Lower leg skin (tissue), 4 donors: Measurements from ENCODE around the gene CTSW. TPM values are rescaled to one million over a fixed set of nuclear protein-coding genes. Genes with fewer than 3 reads are reported as not detected.

Source experiments
- DNase-seq, 2 donors: peaks; one replicate each; pipeline ENCODE4 v3.0.0-alpha.2; 2019; ENCODE audit warnings: low spot score in 2 of 2
- H3K4me3 ChIP-seq: fragments of 200-600 bp; sonication (generic); 2 replicates; pipeline ENCODE4 v1.5.1; 2017; ENCODE audit warnings: mild to moderate bottlenecking, low read depth; ENCODE audit not compliant: poor library complexity, severe bottlenecking
- CTCF ChIP-seq, 3 donors: fragments of 450-650 bp; IDR thresholded peaks; one replicate each; pipeline ENCODE4 v1.5.1; 2016; ENCODE audit warnings: antibody characterized with exemption in 3 of 3, mild to moderate bottlenecking in 3 of 3, moderate library complexity in 2 of 3
- POLR2A ChIP-seq, 2 donors: fragments of 450-650 bp; IDR thresholded peaks; one replicate each; pipeline ENCODE4 v1.6.1; 2016 to 2017; ENCODE audit warnings: antibody characterized with exemption in 2 of 2, mild to moderate bottlenecking in 1 of 2, moderate library complexity in 1 of 2
- WGBS, 2 donors: methylation state at CpG; one replicate each; pipeline ENCODE4 v1.1.5; 2018; 5-methylcytosine and 5-hydroxymethylcytosine counted together
- intact Hi-C: fragments of 100-400 bp; cut with DNase I; formaldehyde crosslinking; loops from one replicate; pipeline ENCODE4 v1.15.0; 2023; ENCODE audit warnings: low total_unique reads
- total RNA-seq, 4 donors: library from RNA; depleted of rRNA; stranded (reverse); fragments of >200 nt; gene quantifications; one replicate each; pipeline ENCODE4 v1.1.0, GENCODE V29; 2016

The CTSW gene
- total RNA-seq, 4 donors from 2014 or later, result 0.29 to 0.55 (median 0.29) TPM; not detected in 1

DNA sequence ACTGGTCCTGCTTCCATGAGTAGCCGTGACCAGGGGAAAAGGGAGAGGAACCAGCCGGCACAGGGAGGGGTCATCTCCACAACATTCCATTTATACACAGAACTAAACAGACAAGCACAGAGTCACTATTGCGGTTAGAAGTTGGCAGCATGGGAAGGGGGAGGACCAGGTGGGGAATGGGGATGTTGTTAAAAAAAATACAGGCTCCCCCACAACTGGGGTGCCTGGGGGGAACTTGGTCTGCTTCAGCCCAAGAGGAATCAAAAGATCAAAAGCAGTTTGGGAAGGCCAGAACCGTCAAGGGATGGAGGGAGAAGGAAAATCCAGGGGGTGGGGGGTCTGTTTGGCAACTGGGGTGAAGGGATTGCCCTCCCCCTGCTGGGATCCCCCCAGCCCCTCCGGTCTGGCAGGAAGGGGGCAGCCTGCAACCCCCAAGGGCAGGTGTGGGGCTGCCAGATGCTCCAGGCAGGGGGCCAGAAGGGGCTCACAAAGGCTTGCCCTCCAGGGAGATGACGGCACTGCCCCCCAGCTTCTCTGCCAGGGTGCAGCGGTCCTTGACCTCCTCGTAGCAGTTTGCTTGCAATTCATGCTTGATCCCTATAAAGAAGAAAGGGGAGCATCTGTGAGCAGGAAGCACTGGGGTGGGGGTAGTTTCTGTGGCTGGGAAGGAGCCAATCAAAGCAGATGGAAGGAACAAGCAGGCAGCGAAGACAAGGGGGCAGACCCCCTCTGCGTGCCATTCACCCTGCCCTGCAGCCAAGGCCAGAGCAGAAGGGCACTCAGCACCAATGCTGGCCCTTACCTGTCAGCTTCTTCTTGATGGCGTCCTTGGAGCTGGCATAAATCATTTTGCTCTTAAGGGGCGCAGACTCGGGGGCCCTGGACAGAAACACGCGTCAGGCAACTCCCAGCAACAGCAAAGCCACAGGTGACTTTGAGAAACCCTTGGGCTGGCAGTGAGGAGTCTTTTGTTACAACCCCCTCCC is 24.5 kb upstream of the CTSW start:
- no peak for DNase-seq
- WGBS, 2 donors, result 78 to 79% methylated on average over 15 of the region's 15 CpGs
- H3K4me3 ChIP-seq, result no peak overlapping the region
- intact Hi-C loops, result no loop called here
- no peak for TF ChIP-seq POLR2A (IDR thresholded peaks at IDR 0.05)
- TF ChIP-seq CTCF (IDR thresholded peaks at IDR 0.05), result no peak

- intact Hi-C loops, result no loop called here
- DNase-seq, result no peak
- H3K4me3 ChIP-seq, result no peak overlapping the region
- 78 to 84% methylated on average over 15 of the region's 15 CpGs for WGBS, 2 donors
- no peak for TF ChIP-seq POLR2A (IDR thresholded peaks at IDR 0.05)
Measured at GRCh38 chr11:65855927-65856363, 23.7 kb upstream of the CTSW start.

GRCh38 chr11:65856689-65857499 is 22.7 kb upstream of the CTSW start:
- WGBS, 2 donors, result 3% methylated on average over 19 to 32 of the region's 57 CpGs
- TF ChIP-seq POLR2A (IDR thresholded peaks at IDR 0.05), result no peak
- peak; percentile 83 to 97 for DNase-seq
- intact Hi-C loops, result no loop called here
- peak overlapping the region; percentile 94 for H3K4me3 ChIP-seq

- TF ChIP-seq POLR2A (IDR thresholded peaks at IDR 0.05) (no peak), CTCF (IDR thresholded peaks at IDR 0.05) (no peak)
- peak in 1 of 2 donors; percentile 93 for DNase-seq
- intact Hi-C loops, result no loop called here
- H3K4me3 ChIP-seq, result peak overlapping the region; percentile 94
- WGBS, 2 donors, result 0 to 1% methylated on average over 13 to 32 of the region's 49 CpGs
Measured at GRCh38 chr11:65857500-65857852, 22.2 kb upstream of the CTSW start.

DNA sequence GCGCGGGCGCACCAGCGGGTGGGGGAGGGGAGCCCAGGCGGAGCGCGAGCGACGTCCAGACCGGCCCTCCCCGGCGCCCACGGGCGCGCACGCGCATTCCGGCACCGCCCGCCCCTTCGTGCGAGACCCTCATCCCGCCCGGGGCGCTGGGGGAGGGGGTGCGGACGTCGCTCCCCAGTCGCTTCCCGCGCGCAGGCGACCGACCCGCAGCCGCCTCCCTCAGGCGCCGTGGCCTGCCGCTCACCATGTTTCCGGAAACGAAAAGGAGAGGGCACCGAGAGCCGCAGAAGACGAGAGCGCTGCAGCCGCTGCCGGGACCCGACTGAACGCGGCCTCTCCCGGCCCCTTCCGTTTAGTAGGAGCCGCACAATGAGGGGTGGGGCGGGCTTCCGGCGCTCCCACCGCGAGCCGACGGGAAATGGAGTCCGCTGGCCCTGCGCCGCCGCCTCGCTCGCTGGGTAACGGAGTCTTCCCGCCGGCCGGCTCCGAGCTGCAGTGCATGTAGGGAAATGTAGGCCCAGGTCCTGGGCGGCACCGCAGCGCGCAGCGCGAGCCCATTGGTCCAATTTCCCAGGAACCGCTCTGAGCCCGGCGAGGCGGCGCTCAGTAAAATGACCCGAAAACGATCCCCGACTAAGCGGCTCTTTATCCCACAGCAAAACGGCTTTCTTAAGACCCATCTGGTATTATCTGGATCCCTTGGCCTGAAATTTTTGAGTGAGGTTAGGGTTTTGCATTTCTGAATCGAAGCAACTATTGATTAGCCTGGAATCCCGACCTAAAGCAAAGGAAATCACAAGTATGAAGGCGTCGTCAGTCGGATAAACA is 21.6 kb upstream of the CTSW start, which contains the start of gene CFL1:
TSS of gene CFL1 (minus strand) at position 328 of the 828 bp plus-strand sequence. CDS start at position 247, 81 bp downstream.
- H3K4me3 ChIP-seq, result peak within 1 kb of the TSS; percentile 94
- peak; percentile 97 to 100 for DNase-seq
- TF ChIP-seq POLR2A (IDR thresholded peaks at IDR 0.05) (peak in 1 of 2 donors; percentile 76), CTCF (IDR thresholded peaks at IDR 0.05) (no peak)
- intact Hi-C loops, result no loop called here
- 0% methylated on average over 48 to 50 of the region's 92 CpGs for WGBS, 2 donors

GRCh38 chr11:65858681-65859087 is 21.0 kb upstream of the CTSW start:
- 0 to 1% methylated on average over 10 of the region's 10 CpGs for WGBS, 2 donors
- intact Hi-C loops, result no loop called here
- DNase-seq, result no peak
- H3K4me3 ChIP-seq, result no peak overlapping the region
- no peak for TF ChIP-seq POLR2A (IDR thresholded peaks at IDR 0.05)
- no peak for TF ChIP-seq CTCF (IDR thresholded peaks at IDR 0.05)
